GM23338 (cell line): Measurements from ENCODE around the gene XIST. TPM values are rescaled to one million over a fixed set of nuclear protein-coding genes. Genes with fewer than 3 reads are reported as not detected.

Experiments
- ATAC-seq: fragments of 200-7000 bp; cut with Tn5 transposase; 3 replicates; pipeline ENCODE4 v1.9.1; 2020
- DNase-seq: peaks from one replicate; pipeline ENCODE4 v3.0.0-alpha.2; 2015; ENCODE audit warnings: low spot score
- H2AFZ ChIP-seq: fragments of 200-600 bp; sonication (generic); 2 replicates; pipeline ENCODE4 v1.8.0; 2016; ENCODE audit warnings: antibody characterized with exemption, mild to moderate bottlenecking, moderate library complexity
- H3F3A ChIP-seq: fragments of 200-600 bp; sonication (generic); replicated peaks from 2 replicates; pipeline ENCODE4 v1.8.0; 2017; ENCODE audit warnings: antibody characterized with exemption, mixed run types, low read depth
- H3K27ac ChIP-seq: fragments of 200-600 bp; sonication (generic); 2 replicates; pipeline ENCODE4 v1.6.1; 2016; ENCODE audit warnings: low read depth
- H3K27me3 ChIP-seq: fragments of 200-600 bp; sonication (generic); 2 replicates; pipeline ENCODE4 v1.8.0; 2016; ENCODE audit warnings: mild to moderate bottlenecking, mixed run types, moderate library complexity; ENCODE audit not compliant: insufficient read depth
- H3K36me3 ChIP-seq: fragments of 200-600 bp; sonication (generic); 2 replicates; pipeline ENCODE4 v1.8.0; 2016; ENCODE audit warnings: mild to moderate bottlenecking; ENCODE audit not compliant: insufficient read depth
- H3K4me1 ChIP-seq: fragments of 200-600 bp; sonication (generic); 2 replicates; pipeline ENCODE4 v1.8.0; 2016; ENCODE audit warnings: mild to moderate bottlenecking, moderate library complexity; ENCODE audit not compliant: insufficient read depth
- H3K4me2 ChIP-seq: fragments of 200-600 bp; sonication (generic); 2 replicates; pipeline ENCODE4 v1.7.1; 2017; ENCODE audit warnings: mixed run types
- H3K4me3 ChIP-seq: fragments of 200-600 bp; sonication (generic); 2 replicates; pipeline ENCODE4 v1.6.1; 2016; ENCODE audit warnings: mixed run types
- H3K79me2 ChIP-seq: fragments of 200-600 bp; sonication (generic); replicated peaks from 2 replicates; pipeline ENCODE4 v1.8.0; 2017; ENCODE audit warnings: mild to moderate bottlenecking; ENCODE audit not compliant: insufficient read depth
- H3K9me2 ChIP-seq: fragments of 200-600 bp; sonication (generic); 2 replicates; pipeline ENCODE4 v1.8.0; 2017; ENCODE audit not compliant: insufficient read depth
- H4K20me1 ChIP-seq: fragments of 200-600 bp; sonication (generic); replicated peaks from 2 replicates; pipeline ENCODE4 v1.8.0; 2017; ENCODE audit warnings: mild to moderate bottlenecking; ENCODE audit not compliant: insufficient read depth
- H3K27ac Mint-ChIP-seq: 2 replicates; pipeline ENCODE4 v1.8.0; 2020; ENCODE audit warnings: inconsistent platforms, mild to moderate bottlenecking, moderate library complexity, mixed read lengths
- H3K27me3 Mint-ChIP-seq: 3 replicates; pipeline ENCODE4 v1.8.0; 2022; ENCODE audit warnings: low read depth, mild to moderate bottlenecking, moderate library complexity, mixed read lengths, inconsistent platforms; ENCODE audit not compliant: insufficient read depth, poor library complexity
- H3K36me3 Mint-ChIP-seq: 3 replicates; pipeline ENCODE4 v1.8.0; 2021; ENCODE audit warnings: low read depth, mild to moderate bottlenecking, inconsistent platforms, moderate library complexity, mixed read lengths
- H3K4me1 Mint-ChIP-seq: 3 replicates; pipeline ENCODE4 v1.8.0; 2020; ENCODE audit warnings: mild to moderate bottlenecking, inconsistent platforms, mixed read lengths
- H3K4me3 Mint-ChIP-seq: 3 replicates; pipeline ENCODE4 v1.8.0; 2021; ENCODE audit warnings: moderate library complexity, mild to moderate bottlenecking, inconsistent platforms, mixed read lengths
- H3K9me3 Mint-ChIP-seq: 3 replicates; pipeline ENCODE4 v1.8.0; 2020; ENCODE audit warnings: moderate library complexity, mild to moderate bottlenecking, inconsistent platforms, mixed read lengths
- CREB1 ChIP-seq: fragments of 250-450 bp; sonication (Bioruptor Pico); IDR thresholded peaks from 2 replicates; pipeline ENCODE4 v1.5.0; 2020; ENCODE audit warnings: low read depth, mild to moderate bottlenecking, moderate library complexity
- EZH2phosphoT487 ChIP-seq: fragments of 200-600 bp; sonication (generic); IDR thresholded peaks from one replicate; pipeline ENCODE4 v1.8.1; 2018; ENCODE audit warnings: antibody characterized with exemption; ENCODE audit not compliant: unreplicated experiment
- JUNB ChIP-seq: IDR thresholded peaks from one replicate; pipeline ENCODE4 v1.6.1; 2016; ENCODE audit warnings: antibody characterized with exemption; ENCODE audit not compliant: unreplicated experiment
- POLR2AphosphoS5 ChIP-seq: IDR thresholded peaks from 2 replicates; pipeline ENCODE4 v1.6.1; 2016; ENCODE audit warnings: antibody characterized with exemption, low read depth
- STAT1 ChIP-seq: IDR thresholded peaks from one replicate; pipeline ENCODE4 v1.6.1; 2016; ENCODE audit warnings: antibody characterized with exemption; ENCODE audit not compliant: unreplicated experiment
- ZNF114 ChIP-seq: fragments of 250-450 bp; sonication (Bioruptor Pico); IDR thresholded peaks from 2 replicates; pipeline ENCODE4 v1.5.0; 2020; ENCODE audit warnings: mild to moderate bottlenecking, moderate library complexity
- polyA plus RNA-seq: library from polyadenylated mRNA; unstranded; fragments of >200 nt; fragmentation: Nextera tagmentation; extraction: Ambion mirVana; gene quantifications from 2 replicates; pipeline ENCODE4 v1.2.1, GENCODE V29; 2016
- total RNA-seq: library from RNA; depleted of rRNA; stranded (reverse); fragments of >200 nt; shearing (Covaris generic); gene quantifications from 2 replicates; pipeline ENCODE4 v1.2.3, GENCODE V29; 2014
- TF ChIP-seq, protein P1 (sequence below): IDR thresholded peaks from one replicate; pipeline ENCODE4 v1.6.1; 2018; ENCODE audit warnings: antibody characterized with exemption; ENCODE audit not compliant: unreplicated experiment

The XIST gene
- total and polyA plus RNA-seq, 2 experiments from 2014 or later, result 0.28 to 0.84 TPM

DNA sequence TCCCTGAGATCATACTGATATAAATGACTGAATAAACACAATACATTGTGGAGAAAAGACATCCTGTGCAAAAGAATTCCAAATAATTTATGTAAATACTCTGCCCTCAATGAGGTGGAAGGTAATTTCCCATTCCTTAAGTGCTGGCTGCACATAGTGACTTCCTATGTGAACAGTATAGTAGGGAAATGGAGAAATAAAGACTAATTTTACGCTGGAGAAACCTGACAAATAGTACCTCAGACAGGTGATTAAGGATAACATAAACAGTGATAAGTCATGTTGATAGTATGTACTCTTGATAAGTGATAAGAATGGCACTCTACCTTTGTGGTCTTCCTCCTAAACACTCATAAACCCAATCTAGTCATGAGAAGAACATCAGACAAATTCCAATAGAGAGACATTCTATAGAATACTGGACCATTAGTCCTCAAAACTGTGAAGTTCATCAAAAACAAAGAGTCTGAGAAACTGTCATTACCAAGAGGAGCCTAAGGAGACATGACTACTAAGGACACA lies 15.5 kb downstream of the XIST start (continued):
- TF ChIP-seq, protein P1, sequence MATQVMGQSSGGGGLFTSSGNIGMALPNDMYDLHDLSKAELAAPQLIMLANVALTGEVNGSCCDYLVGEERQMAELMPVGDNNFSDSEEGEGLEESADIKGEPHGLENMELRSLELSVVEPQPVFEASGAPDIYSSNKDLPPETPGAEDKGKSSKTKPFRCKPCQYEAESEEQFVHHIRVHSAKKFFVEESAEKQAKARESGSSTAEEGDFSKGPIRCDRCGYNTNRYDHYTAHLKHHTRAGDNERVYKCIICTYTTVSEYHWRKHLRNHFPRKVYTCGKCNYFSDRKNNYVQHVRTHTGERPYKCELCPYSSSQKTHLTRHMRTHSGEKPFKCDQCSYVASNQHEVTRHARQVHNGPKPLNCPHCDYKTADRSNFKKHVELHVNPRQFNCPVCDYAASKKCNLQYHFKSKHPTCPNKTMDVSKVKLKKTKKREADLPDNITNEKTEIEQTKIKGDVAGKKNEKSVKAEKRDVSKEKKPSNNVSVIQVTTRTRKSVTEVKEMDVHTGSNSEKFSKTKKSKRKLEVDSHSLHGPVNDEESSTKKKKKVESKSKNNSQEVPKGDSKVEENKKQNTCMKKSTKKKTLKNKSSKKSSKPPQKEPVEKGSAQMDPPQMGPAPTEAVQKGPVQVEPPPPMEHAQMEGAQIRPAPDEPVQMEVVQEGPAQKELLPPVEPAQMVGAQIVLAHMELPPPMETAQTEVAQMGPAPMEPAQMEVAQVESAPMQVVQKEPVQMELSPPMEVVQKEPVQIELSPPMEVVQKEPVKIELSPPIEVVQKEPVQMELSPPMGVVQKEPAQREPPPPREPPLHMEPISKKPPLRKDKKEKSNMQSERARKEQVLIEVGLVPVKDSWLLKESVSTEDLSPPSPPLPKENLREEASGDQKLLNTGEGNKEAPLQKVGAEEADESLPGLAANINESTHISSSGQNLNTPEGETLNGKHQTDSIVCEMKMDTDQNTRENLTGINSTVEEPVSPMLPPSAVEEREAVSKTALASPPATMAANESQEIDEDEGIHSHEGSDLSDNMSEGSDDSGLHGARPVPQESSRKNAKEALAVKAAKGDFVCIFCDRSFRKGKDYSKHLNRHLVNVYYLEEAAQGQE, result no peak

DNA sequence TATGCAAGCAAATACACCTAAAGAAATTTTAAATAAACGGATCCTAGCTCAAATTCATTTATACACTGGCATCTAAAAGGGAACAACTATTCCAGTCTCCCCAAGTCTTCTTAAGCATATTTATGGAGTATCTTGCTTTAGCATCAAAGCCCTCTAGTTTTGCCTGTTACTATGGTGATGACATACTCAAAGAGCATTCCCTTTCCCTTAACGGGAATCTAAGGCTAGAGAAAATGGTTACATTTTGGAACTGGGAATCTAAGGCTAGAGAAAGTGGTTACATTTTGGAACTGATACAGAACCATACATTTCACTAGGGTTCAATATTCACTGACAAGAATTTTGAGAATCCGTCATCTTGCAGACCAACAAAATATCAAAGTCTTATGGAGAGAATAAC lies 18.3 kb downstream of the XIST start:
- Histone ChIP-seq H3K79me2 (no peaks in the 10 kb centered on the region), H3K4me3 (no peak overlapping the region), H3K27me3 (no peaks in the 10 kb centered on the region), H3K27ac (no peak overlapping the region), H3F3A (no peaks in the 10 kb centered on the region), H3K4me2 (no peak overlapping the region), H4K20me1 (no peaks in the 10 kb centered on the region), H3K4me1 (no peaks in the 10 kb centered on the region), H2AFZ (no peak overlapping the region), H3K9me2 (no peaks in the 10 kb centered on the region), H3K36me3 (no peaks in the 10 kb centered on the region)
- TF ChIP-seq, protein P1, result no peak
- TF ChIP-seq CREB1 (CRISPR knock-in tag), result no peak
- no peak for TF ChIP-seq STAT1
- ATAC-seq, result no peak
- Mint-ChIP-seq H3K36me3 (no peaks in the 10 kb centered on the region), H3K27ac (no peak overlapping the region), H3K4me3 (no peak overlapping the region), H3K27me3 (no peaks in the 10 kb centered on the region), H3K9me3 (no peaks in the 10 kb centered on the region), H3K4me1 (no peaks in the 10 kb centered on the region)
- DNase-seq, result no peak

DNA sequence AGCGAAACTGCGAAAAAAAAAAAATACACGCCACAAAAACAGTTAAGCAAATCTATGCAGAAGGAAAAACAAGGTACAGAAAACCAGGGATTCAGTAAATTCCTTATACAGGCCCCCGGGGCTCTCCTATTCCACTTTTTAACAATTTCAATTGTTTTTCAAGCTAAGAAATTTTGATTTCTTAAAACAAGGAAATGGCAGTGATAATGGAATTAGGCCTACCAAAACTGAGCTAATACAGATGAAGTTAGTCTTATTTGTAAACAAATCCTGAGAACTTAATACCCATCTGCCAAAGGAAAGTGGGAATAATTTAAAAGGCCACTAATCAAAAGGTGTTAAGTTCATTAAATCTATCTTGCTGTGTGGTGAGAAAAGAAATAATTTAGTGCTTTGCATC lies 20.2 kb downstream of the XIST start:
- Histone ChIP-seq H3K36me3 (no peaks in the 10 kb centered on the region), H4K20me1 (no peaks in the 10 kb centered on the region), H3K4me1 (no peaks in the 10 kb centered on the region), H3F3A (no peaks in the 10 kb centered on the region), H3K27ac (no peak overlapping the region), H3K27me3 (no peaks in the 10 kb centered on the region), H3K4me2 (no peak overlapping the region), H3K79me2 (no peaks in the 10 kb centered on the region), H2AFZ (no peak overlapping the region), H3K4me3 (no peak overlapping the region), H3K9me2 (no peaks in the 10 kb centered on the region)
- no peaks in the 10 kb centered on the region for H3K4me1 Mint-ChIP-seq
- H3K9me3 Mint-ChIP-seq, result no peaks in the 10 kb centered on the region
- H3K27me3 Mint-ChIP-seq, result no peaks in the 10 kb centered on the region
- no peak overlapping the region for H3K27ac Mint-ChIP-seq
- ATAC-seq, result no peak
- H3K4me3 Mint-ChIP-seq, result no peak overlapping the region
- H3K36me3 Mint-ChIP-seq, result no peaks in the 10 kb centered on the region
- DNase-seq, result no peak
- TF ChIP-seq POLR2AphosphoS5 (no peak), ZNF114 (CRISPR knock-in tag) (no peak), JUNB (no peak), EZH2phosphoT487 (no peak)
- TF ChIP-seq, protein P1, result no peak
